ENCODE data around the gene LARGE1.

The LARGE1 gene

GRCh38 chr22:33606504-33606903 lies 313.8 kb downstream of the LARGE1 start:
- H3K9me3 ChIP-seq (ENCODE audit: insufficient read depth, low read depth, low read length): peaks cover 4% of the 10 kb centered on the region; the same call in 1 of the 2 replicates
- no peak overlapping the region for H3K9ac ChIP-seq (ENCODE audit: low read depth, low read length, poor library complexity, severe bottlenecking)
- no peak overlapping the region for H3K4me2 ChIP-seq (ENCODE audit: low read depth, low read length, poor library complexity, severe bottlenecking)
- H3F3A ChIP-seq (ENCODE audit: low read depth): no peaks in the 10 kb centered on the region
- no peaks in the 10 kb centered on the region for H3K4me1 ChIP-seq (ENCODE audit: insufficient read depth, low read length, poor library complexity, severe bottlenecking)
- no peak overlapping the region for H2AFZ ChIP-seq (ENCODE audit: low read length)
- H3K4me3 ChIP-seq (ENCODE audit: low read length, poor library complexity, severe bottlenecking): no peak overlapping the region
- no peaks in the 10 kb centered on the region for H4K20me1 ChIP-seq (ENCODE audit: insufficient read depth, low read length, poor library complexity, severe bottlenecking)
- no peaks in the 10 kb centered on the region for H3K79me2 ChIP-seq (ENCODE audit: insufficient read depth, low read length)
- H3K36me3 ChIP-seq (ENCODE audit: insufficient read depth, low read length): no peaks in the 10 kb centered on the region
- no peaks in the 10 kb centered on the region for H3K27me3 ChIP-seq (ENCODE audit: insufficient read depth, low read length, poor library complexity, severe bottlenecking)
- no peaks in the 10 kb centered on the region for H3K9me2 ChIP-seq (replicated peaks; ENCODE audit: low read depth, low read length)
- no peak for TF ChIP-seq EZH2phosphoT487 (IDR thresholded peaks at IDR 0.05; ENCODE audit: borderline replicate concordance)
- TF ChIP-seq CTCF (conservative IDR thresholded peaks at IDR 0.05; ENCODE audit: low read length): no peak

DNA sequence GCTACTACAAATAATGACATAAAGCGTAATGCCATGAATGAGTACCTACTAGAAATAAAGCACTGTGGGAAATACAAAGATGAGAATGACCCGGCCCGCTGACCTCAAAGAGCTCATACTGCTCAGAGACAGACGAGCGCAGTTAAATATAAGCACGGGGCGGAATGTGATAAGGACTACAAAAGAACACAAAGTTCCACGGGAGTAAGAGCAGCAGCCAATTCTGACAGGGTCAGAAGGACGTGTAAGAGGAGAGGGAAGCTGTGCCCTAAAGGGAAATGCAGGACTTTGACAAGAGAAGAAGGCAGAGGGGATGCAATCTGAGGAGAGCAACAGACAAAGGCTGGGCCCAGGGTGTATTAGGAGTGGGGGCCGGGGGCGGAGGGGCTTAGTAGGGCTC lies 314.6 kb downstream of the LARGE1 start:
- Histone ChIP-seq H3K27me3 (ENCODE audit: insufficient read depth, low read length, poor library complexity, severe bottlenecking) (no peaks in the 10 kb centered on the region), H3K4me2 (ENCODE audit: low read depth, low read length, poor library complexity, severe bottlenecking) (no peak overlapping the region), H3K79me2 (ENCODE audit: insufficient read depth, low read length) (no peaks in the 10 kb centered on the region), H3K4me1 (ENCODE audit: insufficient read depth, low read length, poor library complexity, severe bottlenecking) (no peaks in the 10 kb centered on the region), H3K9ac (ENCODE audit: low read depth, low read length, poor library complexity, severe bottlenecking) (no peak overlapping the region), H4K20me1 (ENCODE audit: insufficient read depth, low read length, poor library complexity, severe bottlenecking) (no peaks in the 10 kb centered on the region), H3K4me3 (ENCODE audit: low read length, poor library complexity, severe bottlenecking) (no peak overlapping the region), H3K9me3 (ENCODE audit: insufficient read depth, low read depth, low read length) (peaks cover 4% of the 10 kb centered on the region; the same call in 1 of the 2 replicates), H3K9me2 (replicated peaks; ENCODE audit: low read depth, low read length) (no peaks in the 10 kb centered on the region), H2AFZ (ENCODE audit: low read length) (no peak overlapping the region), H3K36me3 (ENCODE audit: insufficient read depth, low read length) (no peaks in the 10 kb centered on the region), H3F3A (ENCODE audit: low read depth) (no peaks in the 10 kb centered on the region)
- TF ChIP-seq CTCF (conservative IDR thresholded peaks at IDR 0.05; ENCODE audit: low read length) (no peak), EZH2phosphoT487 (IDR thresholded peaks at IDR 0.05; ENCODE audit: borderline replicate concordance) (no peak)

GRCh38 chr22:33605221-33605620 lies 315.1 kb downstream of the LARGE1 start:
- Histone ChIP-seq H3K9me3 (ENCODE audit: insufficient read depth, low read depth, low read length) (peaks cover 4% of the 10 kb centered on the region; the same call in 1 of the 2 replicates), H3K4me3 (ENCODE audit: low read length, poor library complexity, severe bottlenecking) (no peak overlapping the region), H3F3A (ENCODE audit: low read depth) (no peaks in the 10 kb centered on the region), H2AFZ (ENCODE audit: low read length) (no peak overlapping the region), H3K79me2 (ENCODE audit: insufficient read depth, low read length) (no peaks in the 10 kb centered on the region), H3K4me1 (ENCODE audit: insufficient read depth, low read length, poor library complexity, severe bottlenecking) (no peaks in the 10 kb centered on the region), H3K9me2 (replicated peaks; ENCODE audit: low read depth, low read length) (no peaks in the 10 kb centered on the region), H3K9ac (ENCODE audit: low read depth, low read length, poor library complexity, severe bottlenecking) (no peak overlapping the region), H3K4me2 (ENCODE audit: low read depth, low read length, poor library complexity, severe bottlenecking) (no peak overlapping the region), H4K20me1 (ENCODE audit: insufficient read depth, low read length, poor library complexity, severe bottlenecking) (no peaks in the 10 kb centered on the region), H3K36me3 (ENCODE audit: insufficient read depth, low read length) (no peaks in the 10 kb centered on the region), H3K27me3 (ENCODE audit: insufficient read depth, low read length, poor library complexity, severe bottlenecking) (no peaks in the 10 kb centered on the region)
- TF ChIP-seq CTCF (conservative IDR thresholded peaks at IDR 0.05; ENCODE audit: low read length) (no peak), EZH2phosphoT487 (IDR thresholded peaks at IDR 0.05; ENCODE audit: borderline replicate concordance) (no peak)
